HT1080 (cell line): ENCODE data around the gene CCND2. TPM values are rescaled to one million over a fixed set of nuclear protein-coding genes. Genes with fewer than 3 reads are reported as not detected.

ENCODE experiments used
- DNase-seq: peaks from one replicate; pipeline ENCODE4 v3.0.0-alpha.2; 2015; ENCODE audit warnings: low read depth
- total RNA-seq: library from RNA; depleted of rRNA; stranded (reverse); fragments of >200 nt; shearing (Covaris generic); gene quantifications from 2 replicates; pipeline ENCODE4 v1.2.3, GENCODE V29; 2014

CCND2 gene
- total RNA-seq, 1 experiment from 2014 or later, result 3.2 TPM

- no peak for DNase-seq
Observed at GRCh38 chr12:4289998-4290790, 16.6 kb downstream of the CCND2 start.

- no peak for DNase-seq
Observed at GRCh38 chr12:4292341-4293073, 18.9 kb downstream of the CCND2 start.

- no peak for DNase-seq
Observed at GRCh38 chr12:4293299-4293965, 19.9 kb downstream of the CCND2 start.

- DNase-seq, result no peak
Observed at GRCh38 chr12:4293966-4294505, 20.5 kb downstream of the CCND2 start.

GRCh38 chr12:4296751-4297150, 23.2 kb downstream of the CCND2 start:
- no peak for DNase-seq

- no peak for DNase-seq
Observed at GRCh38 chr12:4297617-4298016, 24.1 kb downstream of the CCND2 start.

GRCh38 chr12:4300883-4301282, 27.3 kb downstream of the CCND2 start:
- DNase-seq, result no peak

GRCh38 chr12:4301932-4302501, 28.5 kb downstream of the CCND2 start:
- no peak for DNase-seq

GRCh38 chr12:4302881-4303280, 29.3 kb downstream of the CCND2 start:
- DNase-seq, result no peak

GRCh38 chr12:4303750-4304149, 30.2 kb downstream of the CCND2 start:
- no peak for DNase-seq

- DNase-seq, result peak; percentile 72
Observed at GRCh38 chr12:4307593-4308333, 34.2 kb downstream of the CCND2 start.

GRCh38 chr12:4308334-4308950, 34.9 kb downstream of the CCND2 start:
- no peak for DNase-seq

GRCh38 chr12:4311776-4312175, 38.2 kb downstream of the CCND2 start:
- no peak for DNase-seq

- no peak for DNase-seq
Observed at GRCh38 chr12:4312251-4312650, 38.7 kb downstream of the CCND2 start.

GRCh38 chr12:4320497-4320852, 46.9 kb downstream of the CCND2 start:
- DNase-seq, result no peak

GRCh38 chr12:4320853-4321701, 47.5 kb downstream of the CCND2 start, which contains the start of gene TIGAR:
TIGAR (plus strand) TSS chr12:4321213; CDS start chr12:4321272, 59 bp downstream.
- DNase-seq, result peak; percentile 94

GRCh38 chr12:4322726-4323125, 49.2 kb downstream of the CCND2 start:
- no peak for DNase-seq
